CD14-positive monocyte (primary cell): ENCODE results near the gene ESRRB. TPM values are rescaled to one million over a fixed set of nuclear protein-coding genes. Genes with fewer than 3 reads are reported as not detected.

Source experiments
- DNase-seq, 3 donors: peaks; one replicate each; pipeline ENCODE4 v3.0.0-alpha.2; 2011 to 2022
- H2AFZ ChIP-seq: 2 replicates; pipeline ENCODE4 v1.6.0; 2012; ENCODE audit warnings: mild to moderate bottlenecking, low read depth, low read length, inconsistent platforms; ENCODE audit not compliant: insufficient read depth, poor library complexity, severe bottlenecking
- H3K27ac ChIP-seq, 2 donors: 1 replicate in 1 of 2; 2 replicates in 1 of 2; pipeline ENCODE4 v1.5.1; 2012 to 2013; ENCODE audit warnings: low read length in 2 of 2, control low read depth in 1 of 2, inconsistent platforms in 1 of 2, low read depth in 1 of 2, mild to moderate bottlenecking in 1 of 2
- H3K27me3 ChIP-seq, 2 donors: one replicate each; pipeline versions ENCODE4 v1.6.0 to v1.6.1; 2011 to 2013; ENCODE audit warnings: low read length in 2 of 2; ENCODE audit not compliant: control insufficient read depth in 2 of 2, insufficient read depth in 2 of 2
- H3K36me3 ChIP-seq, 2 donors: replicated peaks in 1 of 2; 1 replicate in 1 of 2; 2 replicates in 1 of 2; pipeline versions ENCODE4 v1.5.1 to v1.6.1; 2012 to 2013; ENCODE audit warnings: low read length in 2 of 2, control low read depth in 1 of 2, inconsistent platforms in 1 of 2, mild to moderate bottlenecking in 1 of 2; ENCODE audit not compliant: insufficient read depth in 2 of 2, control insufficient read depth in 1 of 2
- H3K4me1 ChIP-seq, 2 donors: 1 replicate in 1 of 2; 2 replicates in 1 of 2; pipeline versions ENCODE4 v1.5.1 to v1.6.1; 2012 to 2013; ENCODE audit warnings: low read length in 2 of 2, control low read depth in 1 of 2, inconsistent platforms in 1 of 2, mild to moderate bottlenecking in 1 of 2, moderate library complexity in 1 of 2; ENCODE audit not compliant: insufficient read depth in 2 of 2, control insufficient read depth in 1 of 2
- H3K4me2 ChIP-seq: replicated peaks from 2 replicates; pipeline ENCODE3; 2012; ENCODE audit warnings: low read length, moderate library complexity, mild to moderate bottlenecking; ENCODE audit not compliant: poor library complexity, severe bottlenecking; ENCODE audit errors: extremely low read depth
- H3K4me3 ChIP-seq, 3 experiments: fragments of 200-600 bp in 1 of 3; sonication (generic) in 1 of 3; replicated peaks in 1 of 3; 1 replicate in 2 of 3; 2 replicates in 1 of 3; pipeline ENCODE4 v1.5.1; 2011 to 2013; ENCODE audit warnings: low read length in 3 of 3, mild to moderate bottlenecking in 3 of 3, control low read depth in 2 of 3, low read depth in 2 of 3, inconsistent platforms in 1 of 3, moderate library complexity in 1 of 3
- H3K79me2 ChIP-seq: 2 replicates; pipeline ENCODE4 v1.6.0; 2012; ENCODE audit warnings: mild to moderate bottlenecking, control low read depth, inconsistent platforms, low read length, moderate library complexity; ENCODE audit not compliant: insufficient read depth
- H3K9ac ChIP-seq: 2 replicates; pipeline ENCODE4 v1.6.0; 2017; ENCODE audit warnings: low read length, mild to moderate bottlenecking; ENCODE audit not compliant: insufficient read depth, poor library complexity, severe bottlenecking
- H3K9me3 ChIP-seq, 2 donors: replicated peaks in 1 of 2; 1 replicate in 1 of 2; 2 replicates in 1 of 2; pipeline versions ENCODE4 v1.5.1 to v1.6.1; 2012 to 2013; ENCODE audit warnings: low read length in 2 of 2, control low read depth in 1 of 2; ENCODE audit not compliant: control insufficient read depth in 1 of 2, insufficient read depth in 1 of 2
- H4K20me1 ChIP-seq: 2 replicates; pipeline ENCODE4 v1.6.0; 2012; ENCODE audit warnings: mild to moderate bottlenecking, low read length, control low read depth, moderate library complexity; ENCODE audit not compliant: insufficient read depth
- H3K27ac Mint-ChIP-seq, 7 donors: one replicate each; pipeline ENCODE4 v1.8.0; 2020; ENCODE audit warnings: mild to moderate bottlenecking in 7 of 7, mixed read lengths in 7 of 7, moderate library complexity in 6 of 7, inconsistent platforms in 2 of 7
- H3K27me3 Mint-ChIP-seq, 3 donors: one replicate each; pipeline ENCODE4 v1.8.0; 2021 to 2022; ENCODE audit warnings: low read depth in 3 of 3, mild to moderate bottlenecking in 3 of 3, mixed read lengths in 3 of 3, moderate library complexity in 3 of 3, inconsistent platforms in 1 of 3
- H3K36me3 Mint-ChIP-seq, 2 donors: one replicate each; pipeline ENCODE4 v1.8.0; 2020; ENCODE audit warnings: mixed read lengths in 2 of 2, inconsistent platforms in 1 of 2, mild to moderate bottlenecking in 1 of 2
- H3K4me1 Mint-ChIP-seq: one replicate; pipeline ENCODE4 v1.8.0; 2020; ENCODE audit warnings: mild to moderate bottlenecking, mixed read lengths
- H3K4me3 Mint-ChIP-seq, 2 donors: one replicate each; pipeline ENCODE4 v1.8.0; 2020; ENCODE audit warnings: mild to moderate bottlenecking in 2 of 2, mixed read lengths in 2 of 2, moderate library complexity in 1 of 2
- H3K9me3 Mint-ChIP-seq, 7 donors: one replicate each; pipeline ENCODE4 v1.8.0; 2020 to 2022; ENCODE audit warnings: mixed read lengths in 7 of 7, mild to moderate bottlenecking in 6 of 7, moderate library complexity in 6 of 7, inconsistent platforms in 2 of 7
- CTCF ChIP-seq: fragments of 200-600 bp; IDR thresholded peaks from one replicate; pipeline ENCODE4 v1.8.0; 2022; ENCODE audit warnings: antibody characterized with exemption, mild to moderate bottlenecking
- WGBS: methylation state at CpG from one replicate; pipeline ENCODE4 v1.1.5; 2013; ENCODE audit warnings: missing lambda C conversion rate; ENCODE audit not compliant: insufficient coverage; 5-methylcytosine and 5-hydroxymethylcytosine counted together
- intact Hi-C, 2 donors: fragments of 100-400 bp; cut with micrococcal nuclease; formaldehyde crosslinking; loops; one replicate each; pipeline versions ENCODE4 v1.15.0 to v1.15.1; 2023
- polyA plus RNA-seq, 3 donors: library from polyadenylated mRNA; depleted of rRNA in 1 of 3; unstranded in 2 of 3; stranded (reverse) in 1 of 3; fragments of 300-500 nt in 2 of 3; fragments of >200 nt in 1 of 3; fragmentation: Illumina TruSeq in 2 of 3; gene quantifications; 1 replicate in 2 of 3; 2 replicates in 1 of 3; pipeline ENCODE4 v1.2.3, GENCODE V29; 2012 to 2021

The ESRRB gene
- polyA plus RNA-seq, 3 donors, result 0.03 TPM; not detected in 2

GRCh38 chr14:76464856-76465255 lies 88.9 kb downstream of the ESRRB start:
- DNase-seq, result no peak
- Histone ChIP-seq H3K4me2 (no peak overlapping the region), H3K36me3 (no peaks in the 10 kb centered on the region), H3K79me2 (no peaks in the 10 kb centered on the region), H3K9me3 (no peaks in the 10 kb centered on the region), H2AFZ (no peak overlapping the region), H3K4me1 (no peaks in the 10 kb centered on the region), H3K4me3 (no peak overlapping the region), H4K20me1 (no peaks in the 10 kb centered on the region), H3K27me3 (no peaks in the 10 kb centered on the region), H3K9ac (no peak overlapping the region), H3K27ac (no peak overlapping the region)
- Mint-ChIP-seq H3K27me3 (peaks cover 3 to 4% (median 4%) of the 10 kb centered on the region in 3 donors), H3K4me3 (no peak overlapping the region), H3K9me3 (no peaks in the 10 kb centered on the region), H3K4me1 (no peaks in the 10 kb centered on the region), H3K36me3 (no peaks in the 10 kb centered on the region), H3K27ac (no peak overlapping the region)
- no peak for TF ChIP-seq CTCF
- WGBS, result 96% methylated on average over 3 of the region's 4 CpGs
- intact Hi-C loops, result no loop called here

- Mint-ChIP-seq H3K4me1 (no peaks in the 10 kb centered on the region), H3K4me3 (no peak overlapping the region), H3K36me3 (no peaks in the 10 kb centered on the region), H3K27me3 (peaks cover 4 to 11% (median 7%) of the 10 kb centered on the region in 3 donors), H3K27ac (no peak overlapping the region), H3K9me3 (no peaks in the 10 kb centered on the region)
- Histone ChIP-seq H2AFZ (no peak overlapping the region), H3K9ac (no peak overlapping the region), H4K20me1 (no peaks in the 10 kb centered on the region), H3K4me3 (no peak overlapping the region), H3K79me2 (no peaks in the 10 kb centered on the region), H3K27ac (no peak overlapping the region), H3K4me1 (no peaks in the 10 kb centered on the region), H3K36me3 (no peaks in the 10 kb centered on the region), H3K27me3 (no peaks in the 10 kb centered on the region), H3K4me2 (no peak overlapping the region), H3K9me3 (no peaks in the 10 kb centered on the region)
- TF ChIP-seq CTCF, result no peak
- no peak for DNase-seq
- WGBS, result 82% methylated on average over 6 of the region's 9 CpGs
- intact Hi-C loops, result no loop called here
Observed at GRCh38 chr14:76465664-76466063, 89.7 kb downstream of the ESRRB start.
